Measurements from ENCODE around the gene MEF2D.

GRCh38 chr1:156509424-156510034, 9.0 kb upstream of the MEF2D start:
- TF ChIP-seq TAF1 (IDR thresholded peaks at IDR 0.05; ENCODE audit: borderline replicate concordance, low read depth, low read length) (no peak), POLR2AphosphoS5 (IDR thresholded peaks at IDR 0.05; ENCODE audit: low read depth, low read length) (no peak), POLR2A (IDR thresholded peaks at IDR 0.05; ENCODE audit: low read depth, low read length) (no peak)

All from GM12892 (cell line).